Osteocyte (in vitro differentiated cells): ENCODE data around the gene PDE3B. TPM values are rescaled to one million over a fixed set of nuclear protein-coding genes. Genes with fewer than 3 reads are reported as not detected.
"Not testable (repeated sequence)": the region's sequence is repeated elsewhere in the genome, so short reads cannot be mapped to it uniquely, and the experiment has no call there.

ENCODE experiments used
- DNase-seq: peaks from one replicate; pipeline ENCODE4 v3.0.0; 2021; ENCODE audit warnings: mixed read lengths; ENCODE audit not compliant: unreplicated experiment; ENCODE audit errors: extremely low spot score
- H3K27ac Mint-ChIP-seq: one replicate; pipeline ENCODE4 v1.8.0; 2021; ENCODE audit warnings: mild to moderate bottlenecking, mixed read lengths; ENCODE audit not compliant: unreplicated experiment
- H3K27me3 Mint-ChIP-seq: one replicate; pipeline ENCODE4 v1.8.0; 2021; ENCODE audit warnings: mixed read lengths; ENCODE audit not compliant: unreplicated experiment
- H3K36me3 Mint-ChIP-seq: one replicate; pipeline ENCODE4 v1.8.0; 2021; ENCODE audit warnings: mixed read lengths; ENCODE audit not compliant: unreplicated experiment
- H3K4me1 Mint-ChIP-seq: one replicate; pipeline ENCODE4 v1.8.0; 2021; ENCODE audit warnings: mixed read lengths; ENCODE audit not compliant: unreplicated experiment
- H3K4me3 Mint-ChIP-seq: one replicate; pipeline ENCODE4 v1.8.0; 2021; ENCODE audit warnings: mild to moderate bottlenecking, moderate library complexity, mixed read lengths; ENCODE audit not compliant: unreplicated experiment
- H3K9me3 Mint-ChIP-seq: one replicate; pipeline ENCODE4 v1.8.0; 2021; ENCODE audit warnings: mixed read lengths; ENCODE audit not compliant: unreplicated experiment
- CTCF ChIP-seq: fragments of 200-600 bp; sonication (generic); IDR thresholded peaks from 2 replicates; pipeline ENCODE4 v1.5.0; 2021; ENCODE audit warnings: antibody characterized with exemption, mild to moderate bottlenecking, moderate library complexity
- total RNA-seq: library from RNA; stranded (reverse); gene quantifications from 2 replicates; pipeline ENCODE4 v1.2.1, GENCODE V29; 2021

PDE3B gene
- total RNA-seq, 1 donor from 2014 or later = 0.08 TPM

- Mint-ChIP-seq H3K27me3 (peaks cover 5% of the 10 kb centered on the region), H3K4me3 (no peak overlapping the region), H3K36me3 (no peaks in the 10 kb centered on the region), H3K4me1 (no peaks in the 10 kb centered on the region), H3K9me3 (no peaks in the 10 kb centered on the region), H3K27ac (no peak overlapping the region)
- no peak for DNase-seq
- no peak for TF ChIP-seq CTCF
Observed at GRCh38 chr11:14687943-14688627, 44.5 kb downstream of the PDE3B start.

DNA sequence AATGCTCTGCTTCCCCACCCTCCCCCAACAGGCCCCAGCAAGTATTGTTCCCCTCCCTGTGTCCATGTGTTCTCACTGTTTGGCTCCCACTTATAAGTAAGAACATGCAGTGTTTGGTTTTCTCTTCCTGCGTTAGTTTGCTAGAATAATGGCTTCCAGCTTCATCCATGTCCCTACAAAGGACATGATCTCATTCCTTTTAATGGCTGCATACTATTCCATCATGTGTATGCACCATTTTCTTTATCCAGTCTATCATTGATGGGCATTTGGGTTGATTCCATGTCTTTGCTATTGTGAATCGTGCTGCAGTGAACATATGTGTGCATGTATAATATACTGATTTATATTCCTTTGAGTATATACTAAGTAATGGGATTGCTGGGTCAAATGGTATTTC is 52.1 kb downstream of the PDE3B start:
- not testable (repeated sequence) for H3K9me3 Mint-ChIP-seq, H3K36me3 Mint-ChIP-seq, H3K27me3 Mint-ChIP-seq, H3K4me3 Mint-ChIP-seq, H3K4me1 Mint-ChIP-seq, H3K27ac Mint-ChIP-seq, DNase-seq

- DNase-seq = no peak
Observed at GRCh38 chr11:14698771-14699170, 55.2 kb downstream of the PDE3B start.

DNA sequence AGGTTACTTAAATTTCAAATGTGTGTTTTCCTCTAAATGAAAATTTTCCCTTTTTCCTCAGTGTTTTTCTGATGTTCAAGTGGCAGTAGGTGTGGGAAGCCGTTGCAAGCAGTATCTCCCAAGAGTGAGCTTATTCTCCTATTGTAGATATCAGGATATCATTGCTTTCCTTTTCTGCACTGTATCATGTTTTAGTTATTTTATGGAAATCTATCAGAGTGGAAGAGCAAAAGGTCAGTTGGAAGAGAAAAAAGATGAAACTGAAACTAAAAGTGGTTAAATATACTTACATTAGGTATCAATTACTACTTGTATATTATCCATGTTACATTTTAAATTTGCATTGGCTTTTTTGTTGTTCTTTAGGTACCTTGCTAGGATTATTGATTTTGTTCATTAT is 57.0 kb downstream of the PDE3B start:
- Mint-ChIP-seq H3K4me1 (no peaks in the 10 kb centered on the region), H3K9me3 (peaks cover 12% of the 10 kb centered on the region), H3K4me3 (no peak overlapping the region), H3K27me3 (peaks cover 10% of the 10 kb centered on the region), H3K36me3 (no peaks in the 10 kb centered on the region), H3K27ac (no peak overlapping the region)
- TF ChIP-seq CTCF = no peak
- DNase-seq = no peak

More at GRCh38 chr11:14698771-14699170, 55.2 kb downstream of the PDE3B start:
- H3K4me1 Mint-ChIP-seq = no peaks in the 10 kb centered on the region
- no peak overlapping the region for H3K4me3 Mint-ChIP-seq
- H3K36me3 Mint-ChIP-seq = no peaks in the 10 kb centered on the region
- no peak for TF ChIP-seq CTCF
- H3K9me3 Mint-ChIP-seq = peaks cover 11% of the 10 kb centered on the region
- peaks cover 8% of the 10 kb centered on the region for H3K27me3 Mint-ChIP-seq
- no peak overlapping the region for H3K27ac Mint-ChIP-seq

GRCh38 chr11:14702760-14703159 is 59.2 kb downstream of the PDE3B start:
- H3K4me1 Mint-ChIP-seq = no peaks in the 10 kb centered on the region
- H3K4me3 Mint-ChIP-seq = no peak overlapping the region
- no peak for DNase-seq
- H3K9me3 Mint-ChIP-seq = peaks cover 12% of the 10 kb centered on the region
- TF ChIP-seq CTCF = no peak
- H3K36me3 Mint-ChIP-seq = no peaks in the 10 kb centered on the region
- peaks cover 14% of the 10 kb centered on the region for H3K27me3 Mint-ChIP-seq
- H3K27ac Mint-ChIP-seq = no peak overlapping the region
